Measurements from ENCODE around the gene C10orf95. TPM values are rescaled to one million over a fixed set of nuclear protein-coding genes. Genes with fewer than 3 reads are reported as not detected.

The C10orf95 gene
- total RNA-seq, 5 donors from 2014 or later (not counting 1 experiment from before 2014, with no cell fraction given): 0.23 to 0.92 (median 0.55) TPM; not detected in 1

DNA sequence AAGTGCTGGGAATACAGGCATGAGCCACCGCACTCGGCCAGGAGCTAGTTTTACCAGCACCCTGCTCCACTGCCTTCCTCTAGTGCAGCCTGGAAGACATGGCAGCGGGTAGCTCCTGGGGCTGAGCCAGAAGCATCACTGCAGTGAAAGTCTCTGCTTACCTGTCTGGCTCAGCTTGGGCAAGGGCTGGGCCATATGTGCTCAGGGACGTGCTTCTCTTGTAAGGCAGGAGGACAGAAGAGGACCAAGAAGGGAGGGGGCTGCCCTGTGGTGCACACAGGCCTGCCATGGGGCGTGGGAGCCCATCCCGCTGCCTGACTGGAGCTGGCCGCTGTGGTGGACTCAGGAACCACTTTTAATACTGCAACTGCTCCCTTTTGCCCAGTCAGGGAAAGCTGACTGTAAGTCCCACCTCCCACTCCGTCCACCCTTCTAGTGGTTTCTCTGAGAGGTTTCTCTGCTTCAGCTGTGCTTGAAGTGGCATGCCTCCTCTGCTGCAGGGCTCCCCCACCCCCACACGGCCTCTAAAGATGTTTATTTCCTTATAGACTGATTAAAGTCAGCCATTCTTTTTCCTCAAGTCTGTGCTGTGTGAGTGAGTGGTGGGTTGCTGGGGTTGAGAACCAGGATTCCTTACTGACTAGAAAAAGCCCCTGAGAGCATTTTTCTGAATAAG, 25.3 kb upstream of the C10orf95 start:
- H3K4me3 ChIP-seq (ENCODE audit: control insufficient read depth in 1 of 2, extremely low read depth in 1 of 2, low read length in 1 of 2): no peak overlapping the region
- CTCF ChIA-PET: interaction anchor here in 1 of 2 donors (0.7 kb wide), 1 partner anchor 79 kb away, joined by 3 read pairs; no protein-coding TSS in a partner anchor
- ATAC-seq (replicated peaks in 1 of 4) (no peak), DNase-seq (peak in 16 of 35 experiments; percentile 12 to 51 (median 32))
- H3K9me3 ChIP-seq: no peaks in the 10 kb centered on the region
- Mint-ChIP-seq H3K4me1 (peaks cover 27 to 33% (median 29%) of the 10 kb centered on the region in 3 donors), H3K9me3 (no peaks in the 10 kb centered on the region), H3K4me3 (no peak overlapping the region), H3K27ac (peak overlapping the region; percentile 69 to 73), H3K27me3 (no peaks in the 10 kb centered on the region), H3K36me3 (peaks cover 11% of the 10 kb centered on the region)
- H3K27ac ChIP-seq (ENCODE audit: low read length): peak overlapping the region; percentile 13
- POLR2A ChIA-PET: interaction anchor here in 1 of 2 donors (1.2 kb wide), 1 partner anchor 246 kb away, joined by 3 read pairs; no protein-coding TSS in a partner anchor
- H3K27me3 ChIP-seq (replicated peaks in 1 of 2; ENCODE audit: control insufficient read depth in 2 of 2, extremely low read depth in 1 of 2, insufficient read depth in 2 of 2, low read length in 1 of 2): no peaks in the 10 kb centered on the region
- WGBS (ENCODE audit: insufficient coverage): 82% methylated on average over 5 of the region's 9 CpGs
- peaks cover 22 to 49% of the 10 kb centered on the region in 2 experiments for H3K4me1 ChIP-seq (ENCODE audit: control insufficient read depth in 1 of 2, extremely low read depth in 1 of 2, insufficient read depth in 2 of 2, low read length in 2 of 2)
- H3K36me3 ChIP-seq (ENCODE audit: control insufficient read depth in 2 of 2, extremely low read depth in 1 of 2, insufficient read depth in 1 of 2, low read length in 1 of 2): peaks cover 12 to 22% of the 10 kb centered on the region in 2 donors

DNA sequence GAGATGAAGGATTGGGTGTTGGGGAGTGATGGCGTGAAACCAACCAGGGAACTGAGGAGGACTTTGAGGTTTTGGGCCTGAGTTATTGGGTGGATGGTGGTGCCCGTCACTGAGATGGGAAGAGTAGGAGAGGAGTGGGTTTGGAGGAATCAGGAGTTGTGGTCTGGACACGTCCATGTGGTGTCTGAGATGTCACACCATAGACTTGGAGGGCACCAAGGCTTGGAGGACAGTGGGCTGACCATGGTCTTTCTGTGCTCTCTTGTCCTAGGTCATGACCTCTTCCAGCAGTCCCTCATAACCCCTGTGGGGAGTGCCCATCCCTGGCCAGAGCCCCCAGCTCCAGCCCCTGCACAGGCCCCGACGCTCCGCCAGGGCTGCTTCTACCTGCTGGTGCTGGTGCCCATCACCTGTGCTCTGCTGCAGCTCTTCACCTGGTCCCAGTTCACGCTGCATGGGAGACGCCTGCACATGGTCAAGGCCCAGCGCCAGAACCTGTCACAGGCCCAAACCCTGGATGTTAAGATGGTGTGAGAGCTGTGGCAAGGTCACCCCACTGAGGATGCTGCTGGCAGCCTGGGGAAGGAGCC, 24.2 kb upstream of the C10orf95 start:
- Mint-ChIP-seq H3K4me1 (peaks cover 27 to 33% (median 29%) of the 10 kb centered on the region in 3 donors), H3K27ac (peak overlapping the region; percentile 41 to 61), H3K36me3 (peaks cover 4% of the 10 kb centered on the region), H3K9me3 (no peaks in the 10 kb centered on the region), H3K4me3 (no peak overlapping the region), H3K27me3 (no peaks in the 10 kb centered on the region)
- CTCF ChIA-PET: no interaction called here
- Histone ChIP-seq H3K27ac (ENCODE audit: low read length) (no peak overlapping the region), H3K4me3 (ENCODE audit: control insufficient read depth in 1 of 2, extremely low read depth in 1 of 2, low read length in 1 of 2) (no peak overlapping the region), H3K4me1 (ENCODE audit: control insufficient read depth in 1 of 2, extremely low read depth in 1 of 2, insufficient read depth in 2 of 2, low read length in 2 of 2) (peaks cover 22 to 49% of the 10 kb centered on the region in 2 experiments), H3K27me3 (replicated peaks in 1 of 2; ENCODE audit: control insufficient read depth in 2 of 2, extremely low read depth in 1 of 2, insufficient read depth in 2 of 2, low read length in 1 of 2) (no peaks in the 10 kb centered on the region), H3K36me3 (ENCODE audit: control insufficient read depth in 2 of 2, extremely low read depth in 1 of 2, insufficient read depth in 1 of 2, low read length in 1 of 2) (peaks cover 2 to 12% of the 10 kb centered on the region in 2 donors), H3K9me3 (no peaks in the 10 kb centered on the region)
- WGBS (ENCODE audit: insufficient coverage): 96% methylated on average over 7 of the region's 9 CpGs
- POLR2A ChIA-PET: interaction anchor here in 1 of 2 donors (0.7 to 1.2 kb wide), 2 partner anchors 53 to 245 kb away, joined by 3 to 4 read pairs; no protein-coding TSS in a partner anchor
- ATAC-seq (replicated peaks in 1 of 4) (no peak), DNase-seq (no peak)

DNA sequence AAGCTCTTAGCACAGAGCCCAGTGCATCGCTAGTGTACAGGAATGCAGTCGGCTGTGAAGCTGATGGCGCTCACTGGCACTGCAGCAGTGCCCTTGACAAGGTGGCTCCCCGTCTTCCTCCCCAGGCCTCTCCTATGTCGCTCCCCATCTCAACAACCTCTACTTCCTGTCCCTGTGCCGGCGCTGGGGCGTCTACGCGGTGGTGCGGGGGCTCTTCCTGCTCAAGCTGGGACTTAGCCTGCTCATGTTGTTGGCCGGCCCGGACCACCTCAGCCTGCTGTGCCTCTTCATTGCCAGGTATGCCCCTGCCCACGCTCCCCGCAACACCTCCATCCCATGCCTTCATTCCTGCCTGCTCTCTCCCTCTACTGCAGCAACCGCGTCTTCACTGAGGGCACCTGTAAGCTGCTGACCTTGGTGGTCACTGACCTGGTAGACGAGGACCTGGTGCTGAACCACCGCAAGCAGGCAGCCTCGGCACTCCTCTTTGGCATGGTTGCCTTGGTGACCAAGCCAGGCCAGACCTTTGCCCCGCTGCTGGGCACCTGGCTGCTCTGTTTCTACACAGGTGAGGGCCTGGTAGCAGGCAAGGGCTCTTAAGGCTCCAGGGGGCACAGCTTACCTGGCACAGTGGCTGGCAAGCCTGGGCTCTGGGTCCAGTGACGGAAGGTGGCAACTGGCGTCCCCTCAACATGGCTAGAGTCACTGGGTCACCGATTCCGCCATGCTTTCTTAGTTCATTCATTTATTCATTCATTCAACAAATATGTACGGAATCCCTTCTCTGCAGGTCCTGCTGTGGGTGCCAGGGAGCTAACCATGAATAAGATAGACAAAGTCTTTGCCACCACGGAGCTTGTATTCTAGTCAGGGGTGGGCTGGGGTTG, 22.3 kb upstream of the C10orf95 start:
- Histone ChIP-seq H3K36me3 (ENCODE audit: control insufficient read depth in 2 of 2, extremely low read depth in 1 of 2, insufficient read depth in 1 of 2, low read length in 1 of 2) (peaks cover 0 to 5% of the 10 kb centered on the region in 2 donors), H3K27ac (ENCODE audit: low read length) (peak overlapping the region; percentile 36), H3K9me3 (no peaks in the 10 kb centered on the region), H3K4me3 (ENCODE audit: control insufficient read depth in 1 of 2, extremely low read depth in 1 of 2, low read length in 1 of 2) (peak overlapping the region in 1 of 2 donors; percentile 19), H3K4me1 (ENCODE audit: control insufficient read depth in 1 of 2, extremely low read depth in 1 of 2, insufficient read depth in 2 of 2, low read length in 2 of 2) (peaks cover 22 to 43% of the 10 kb centered on the region in 2 experiments), H3K27me3 (replicated peaks in 1 of 2; ENCODE audit: control insufficient read depth in 2 of 2, extremely low read depth in 1 of 2, insufficient read depth in 2 of 2, low read length in 1 of 2) (no peaks in the 10 kb centered on the region)
- ATAC-seq (replicated peaks in 1 of 4): peak; percentile 79 to 92 (median 86)
- H3K4me3 Mint-ChIP-seq: peak overlapping the region; percentile 14 to 67 (median 24)
- ChIA-PET POLR2A (no interaction called here), CTCF (interaction anchor here in 1 of 2 donors (0.6 to 0.9 kb wide), 2 partner anchors 80 to 119 kb away, joined by 3 to 8 read pairs; no protein-coding TSS in a partner anchor)
- peaks cover 21 to 29% (median 27%) of the 10 kb centered on the region in 3 donors for H3K4me1 Mint-ChIP-seq
- DNase-seq: peak in 19 of 35 experiments; percentile 8 to 55 (median 22)
- peaks cover 4% of the 10 kb centered on the region for H3K36me3 Mint-ChIP-seq
- peak overlapping the region; percentile 88 to 89 for H3K27ac Mint-ChIP-seq
- no peaks in the 10 kb centered on the region for H3K27me3 Mint-ChIP-seq
- WGBS (ENCODE audit: insufficient coverage): 54% methylated on average over 23 of the region's 27 CpGs
- H3K9me3 Mint-ChIP-seq: no peaks in the 10 kb centered on the region

DNA sequence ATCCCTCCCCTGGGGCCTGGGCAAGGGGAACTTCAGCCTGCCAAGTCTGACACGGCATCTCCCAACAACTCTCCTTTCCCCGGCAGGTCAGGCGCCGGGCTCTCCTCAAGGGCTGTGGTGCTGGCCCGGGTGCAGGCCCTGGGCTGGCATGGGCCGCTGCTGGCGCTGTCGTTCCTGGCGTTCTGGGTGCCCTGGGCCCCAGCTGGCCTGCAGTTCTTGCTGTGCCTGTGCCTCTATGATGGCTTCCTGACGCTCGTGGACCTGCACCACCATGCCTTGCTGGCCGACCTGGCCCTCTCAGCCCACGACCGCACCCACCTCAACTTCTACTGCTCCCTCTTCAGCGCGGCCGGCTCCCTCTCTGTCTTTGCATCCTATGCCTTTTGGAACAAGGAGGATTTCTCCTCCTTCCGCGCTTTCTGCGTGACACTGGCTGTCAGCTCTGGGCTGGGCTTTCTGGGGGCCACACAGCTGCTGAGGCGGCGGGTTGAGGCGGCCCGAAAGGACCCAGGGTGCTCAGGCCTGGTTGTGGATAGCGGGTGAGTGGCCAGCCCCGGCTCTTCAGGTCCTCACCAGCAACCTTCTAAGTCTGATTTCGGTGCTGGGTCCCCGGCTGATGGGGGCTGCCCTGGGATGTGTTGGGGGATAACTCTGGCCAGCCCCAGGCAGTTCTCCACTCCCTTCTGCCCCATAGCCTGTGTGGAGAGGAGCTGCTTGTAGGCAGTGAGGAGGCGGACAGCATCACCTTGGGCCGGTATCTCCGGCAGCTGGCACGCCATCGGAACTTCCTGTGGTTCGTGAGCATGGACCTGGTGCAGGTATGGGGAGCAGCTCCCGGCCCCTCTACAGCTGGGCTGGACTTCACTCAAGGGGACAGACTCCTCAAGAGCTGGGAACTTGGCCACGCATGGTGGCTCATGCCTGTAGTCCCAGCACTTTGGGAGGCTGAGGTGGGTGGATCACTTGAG, 19.5 kb upstream of the C10orf95 start:
- Histone ChIP-seq H3K9me3 (no peaks in the 10 kb centered on the region), H3K27me3 (replicated peaks in 1 of 2; ENCODE audit: control insufficient read depth in 2 of 2, extremely low read depth in 1 of 2, insufficient read depth in 2 of 2, low read length in 1 of 2) (no peaks in the 10 kb centered on the region), H3K4me1 (ENCODE audit: control insufficient read depth in 1 of 2, extremely low read depth in 1 of 2, insufficient read depth in 2 of 2, low read length in 2 of 2) (peaks cover 16 to 29% of the 10 kb centered on the region in 2 experiments), H3K27ac (ENCODE audit: low read length) (no peak overlapping the region), H3K36me3 (ENCODE audit: control insufficient read depth in 2 of 2, extremely low read depth in 1 of 2, insufficient read depth in 1 of 2, low read length in 1 of 2) (peaks cover 3% of the 10 kb centered on the region in 2 donors), H3K4me3 (ENCODE audit: control insufficient read depth in 1 of 2, extremely low read depth in 1 of 2, low read length in 1 of 2) (no peak overlapping the region)
- Mint-ChIP-seq H3K4me3 (no peak overlapping the region), H3K4me1 (peaks cover 20 to 21% (median 20%) of the 10 kb centered on the region in 3 donors), H3K27me3 (no peaks in the 10 kb centered on the region), H3K9me3 (no peaks in the 10 kb centered on the region), H3K36me3 (peaks cover 4% of the 10 kb centered on the region), H3K27ac (no peak overlapping the region)
- 96% methylated on average over 19 of the region's 36 CpGs for WGBS (ENCODE audit: insufficient coverage)
- no peak for DNase-seq
- ATAC-seq (replicated peaks in 1 of 4): no peak
- POLR2A ChIA-PET: interaction anchor here in 1 of 2 donors (0.6 kb wide), 1 partner anchor 253 kb away, joined by 4 read pairs; no protein-coding TSS in a partner anchor
- CTCF ChIA-PET: interaction anchor here in 1 of 2 donors (0.5 kb wide), 1 partner anchor 1412 kb away, joined by 3 read pairs; no protein-coding TSS in a partner anchor

DNA sequence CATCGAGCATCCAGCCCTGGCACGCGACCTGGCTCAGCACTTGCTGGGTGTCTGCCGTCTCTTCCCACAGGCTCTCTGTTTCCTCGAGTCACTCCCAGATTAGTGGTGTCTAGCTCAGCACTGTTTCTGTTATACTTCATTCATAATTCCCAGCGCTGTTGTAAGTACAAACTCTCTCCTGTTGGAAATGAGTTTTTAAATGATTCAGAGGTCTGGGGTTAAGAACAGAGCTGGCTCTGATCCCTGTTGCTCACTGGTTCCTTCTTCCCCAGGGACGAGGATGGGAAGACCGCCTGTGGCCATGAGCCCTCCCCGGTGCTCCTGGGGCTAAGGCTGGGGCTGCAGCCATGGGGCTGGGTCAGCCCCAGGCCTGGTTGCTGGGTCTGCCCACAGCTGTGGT, 17.3 kb upstream of the C10orf95 start:
- peaks cover 10 to 12% of the 10 kb centered on the region in 2 experiments for H3K4me1 ChIP-seq (ENCODE audit: control insufficient read depth in 1 of 2, extremely low read depth in 1 of 2, insufficient read depth in 2 of 2, low read length in 2 of 2)
- no peaks in the 10 kb centered on the region for H3K27me3 ChIP-seq (replicated peaks in 1 of 2; ENCODE audit: control insufficient read depth in 2 of 2, extremely low read depth in 1 of 2, insufficient read depth in 2 of 2, low read length in 1 of 2)
- DNase-seq (no peak), ATAC-seq (replicated peaks in 1 of 4) (no peak)
- Mint-ChIP-seq H3K9me3 (no peaks in the 10 kb centered on the region), H3K4me3 (no peak overlapping the region), H3K27ac (no peak overlapping the region), H3K4me1 (peaks cover 12 to 13% (median 12%) of the 10 kb centered on the region in 3 donors), H3K36me3 (peaks cover 4% of the 10 kb centered on the region), H3K27me3 (no peaks in the 10 kb centered on the region)
- no peak overlapping the region for H3K4me3 ChIP-seq (ENCODE audit: control insufficient read depth in 1 of 2, extremely low read depth in 1 of 2, low read length in 1 of 2)
- no peak overlapping the region for H3K27ac ChIP-seq (ENCODE audit: low read length)
- CTCF ChIA-PET: no interaction called here
- peaks cover 3% of the 10 kb centered on the region in 2 donors for H3K36me3 ChIP-seq (ENCODE audit: control insufficient read depth in 2 of 2, extremely low read depth in 1 of 2, insufficient read depth in 1 of 2, low read length in 1 of 2)
- 94% methylated on average over 3 of the region's 9 CpGs for WGBS (ENCODE audit: insufficient coverage)
- no peaks in the 10 kb centered on the region for H3K9me3 ChIP-seq
- POLR2A ChIA-PET: interaction anchor here (0.6 to 0.7 kb wide), 3 partner anchors 166 to 1070 kb away, joined by 4 read pairs; no protein-coding TSS in a partner anchor
